Spleen (tissue), 7 donors: ENCODE measurements around the gene STRIT1.

Experiments used
- POLR2AphosphoS5 ChIP-seq, 3 donors: sonication (generic); formaldehyde crosslinking; IDR thresholded peaks; one replicate each; pipeline ENCODE4 v1.5.1; 2017; ENCODE audit warnings: antibody characterized with exemption in 3 of 3
- TF ChIP-seq, protein P1 (sequence below), 11 experiments: fragments of 200-600 bp in 7 of 11; fragments of 450-650 bp in 4 of 11; sonication (generic) in 4 of 11; IDR thresholded peaks in 8 of 11; conservative IDR thresholded peaks in 3 of 11; 1 replicate in 7 of 11; 2 replicates in 4 of 11; pipeline versions ENCODE4 v1.4.0 to v1.8.0; 2016 to 2021; ENCODE audit warnings: antibody characterized with exemption in 11 of 11, inconsistent platforms in 4 of 11, mild to moderate bottlenecking in 1 of 11
- donor health status: DM: no; HTN: no; CAD: no; lungs with moderate emphysema.
- donor health status: DM: no; HTN: no; CAD: no.
- donor health status: DM: no; HTN: no; CAD: no.

GRCh38 chr3:155270063-155270462, 23.4 kb downstream of the STRIT1 start:
- TF ChIP-seq POLR2AphosphoS5 (IDR thresholded peaks at IDR 0.05): no peak
- TF ChIP-seq, protein P1, sequence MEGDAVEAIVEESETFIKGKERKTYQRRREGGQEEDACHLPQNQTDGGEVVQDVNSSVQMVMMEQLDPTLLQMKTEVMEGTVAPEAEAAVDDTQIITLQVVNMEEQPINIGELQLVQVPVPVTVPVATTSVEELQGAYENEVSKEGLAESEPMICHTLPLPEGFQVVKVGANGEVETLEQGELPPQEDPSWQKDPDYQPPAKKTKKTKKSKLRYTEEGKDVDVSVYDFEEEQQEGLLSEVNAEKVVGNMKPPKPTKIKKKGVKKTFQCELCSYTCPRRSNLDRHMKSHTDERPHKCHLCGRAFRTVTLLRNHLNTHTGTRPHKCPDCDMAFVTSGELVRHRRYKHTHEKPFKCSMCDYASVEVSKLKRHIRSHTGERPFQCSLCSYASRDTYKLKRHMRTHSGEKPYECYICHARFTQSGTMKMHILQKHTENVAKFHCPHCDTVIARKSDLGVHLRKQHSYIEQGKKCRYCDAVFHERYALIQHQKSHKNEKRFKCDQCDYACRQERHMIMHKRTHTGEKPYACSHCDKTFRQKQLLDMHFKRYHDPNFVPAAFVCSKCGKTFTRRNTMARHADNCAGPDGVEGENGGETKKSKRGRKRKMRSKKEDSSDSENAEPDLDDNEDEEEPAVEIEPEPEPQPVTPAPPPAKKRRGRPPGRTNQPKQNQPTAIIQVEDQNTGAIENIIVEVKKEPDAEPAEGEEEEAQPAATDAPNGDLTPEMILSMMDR (IDR thresholded peaks at IDR 0.05 in 8 of 11, conservative IDR thresholded peaks at IDR 0.05 in 3 of 11): no peak
